Measurements from ENCODE around the gene ST6GAL1.

ST6GAL1 gene

DNA sequence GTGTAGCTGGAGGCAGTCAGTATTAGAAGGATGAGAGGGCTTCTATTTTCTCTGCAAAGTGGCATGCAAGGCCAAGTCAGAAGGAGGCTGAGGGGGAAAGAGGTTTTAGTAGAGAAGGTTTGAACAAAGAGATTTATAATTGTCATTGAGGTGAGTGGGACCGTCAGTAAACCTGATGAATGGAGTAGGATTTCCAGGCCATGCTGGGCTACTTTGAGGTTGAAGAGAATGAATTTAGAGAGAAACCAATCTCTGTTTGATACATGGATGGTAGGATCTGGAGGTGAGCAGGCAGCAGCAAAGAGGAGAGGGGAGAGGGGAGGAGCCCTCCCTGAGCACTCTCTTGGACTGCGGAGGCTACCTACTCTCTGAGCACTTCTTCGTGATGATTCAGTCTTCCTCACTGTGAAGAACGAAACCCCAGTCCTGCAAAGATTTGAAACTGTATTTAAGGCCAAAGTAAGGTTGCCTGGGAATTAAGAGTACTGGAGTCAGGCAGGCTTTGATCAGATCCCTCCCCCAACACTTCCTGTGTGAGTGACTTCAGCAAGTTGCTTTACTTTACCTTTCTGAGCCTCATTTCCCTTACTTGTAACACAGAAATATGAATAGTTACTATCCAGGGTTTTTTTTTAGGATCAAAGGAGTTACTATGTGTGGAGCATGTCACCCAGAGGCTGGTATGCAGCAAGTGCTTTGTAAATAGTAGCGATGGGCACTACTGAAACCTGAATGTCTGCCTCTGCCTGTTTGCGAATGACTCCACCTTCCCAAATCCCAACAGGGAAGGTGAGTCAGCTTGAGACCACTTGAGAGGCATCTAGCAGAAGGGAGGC is 133.2 kb downstream of the ST6GAL1 start:
- TF ChIP-seq, protein P1, sequence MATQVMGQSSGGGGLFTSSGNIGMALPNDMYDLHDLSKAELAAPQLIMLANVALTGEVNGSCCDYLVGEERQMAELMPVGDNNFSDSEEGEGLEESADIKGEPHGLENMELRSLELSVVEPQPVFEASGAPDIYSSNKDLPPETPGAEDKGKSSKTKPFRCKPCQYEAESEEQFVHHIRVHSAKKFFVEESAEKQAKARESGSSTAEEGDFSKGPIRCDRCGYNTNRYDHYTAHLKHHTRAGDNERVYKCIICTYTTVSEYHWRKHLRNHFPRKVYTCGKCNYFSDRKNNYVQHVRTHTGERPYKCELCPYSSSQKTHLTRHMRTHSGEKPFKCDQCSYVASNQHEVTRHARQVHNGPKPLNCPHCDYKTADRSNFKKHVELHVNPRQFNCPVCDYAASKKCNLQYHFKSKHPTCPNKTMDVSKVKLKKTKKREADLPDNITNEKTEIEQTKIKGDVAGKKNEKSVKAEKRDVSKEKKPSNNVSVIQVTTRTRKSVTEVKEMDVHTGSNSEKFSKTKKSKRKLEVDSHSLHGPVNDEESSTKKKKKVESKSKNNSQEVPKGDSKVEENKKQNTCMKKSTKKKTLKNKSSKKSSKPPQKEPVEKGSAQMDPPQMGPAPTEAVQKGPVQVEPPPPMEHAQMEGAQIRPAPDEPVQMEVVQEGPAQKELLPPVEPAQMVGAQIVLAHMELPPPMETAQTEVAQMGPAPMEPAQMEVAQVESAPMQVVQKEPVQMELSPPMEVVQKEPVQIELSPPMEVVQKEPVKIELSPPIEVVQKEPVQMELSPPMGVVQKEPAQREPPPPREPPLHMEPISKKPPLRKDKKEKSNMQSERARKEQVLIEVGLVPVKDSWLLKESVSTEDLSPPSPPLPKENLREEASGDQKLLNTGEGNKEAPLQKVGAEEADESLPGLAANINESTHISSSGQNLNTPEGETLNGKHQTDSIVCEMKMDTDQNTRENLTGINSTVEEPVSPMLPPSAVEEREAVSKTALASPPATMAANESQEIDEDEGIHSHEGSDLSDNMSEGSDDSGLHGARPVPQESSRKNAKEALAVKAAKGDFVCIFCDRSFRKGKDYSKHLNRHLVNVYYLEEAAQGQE (IDR thresholded peaks at IDR 0.05; ENCODE audit: low read depth) = no peak
- TF ChIP-seq TCF12 (IDR thresholded peaks at IDR 0.05; ENCODE audit: low read depth) (no peak), MAX (IDR thresholded peaks at IDR 0.05) (no peak), ZBTB7A (IDR thresholded peaks at IDR 0.05; ENCODE audit: low read depth) (no peak), EGR1 (IDR thresholded peaks at IDR 0.05) (no peak), NFIC (IDR thresholded peaks at IDR 0.05) (no peak), EP300 (IDR thresholded peaks at IDR 0.05; ENCODE audit: borderline replicate concordance) (no peak), TEAD4 (IDR thresholded peaks at IDR 0.05) (no peak)

GRCh38 chr3:187064210-187065115 is 134.1 kb downstream of the ST6GAL1 start:
- TF ChIP-seq CEBPB (IDR thresholded peaks at IDR 0.05) = peak; percentile 73
- no peak for TF ChIP-seq CREB1 (IDR thresholded peaks at IDR 0.05; ENCODE audit: low read depth)

- TF ChIP-seq FOXM1 (IDR thresholded peaks at IDR 0.05; ENCODE audit: borderline replicate concordance, low read depth) (no peak), RAD21 (IDR thresholded peaks at IDR 0.05; ENCODE audit: low read depth) (peak; percentile 27)
These were observed 136.1 kb downstream of the ST6GAL1 start for GRCh38 chr3:187066228-187066995.

GRCh38 chr3:187068787-187069186 is 138.5 kb downstream of the ST6GAL1 start:
- TF ChIP-seq RAD21 (IDR thresholded peaks at IDR 0.05; ENCODE audit: low read depth) (no peak), CREB1 (IDR thresholded peaks at IDR 0.05; ENCODE audit: low read depth) (no peak), NFIC (IDR thresholded peaks at IDR 0.05) (no peak), ZBTB7A (IDR thresholded peaks at IDR 0.05; ENCODE audit: low read depth) (no peak), TEAD4 (IDR thresholded peaks at IDR 0.05) (no peak), MAX (IDR thresholded peaks at IDR 0.05) (no peak), TAF1 (IDR thresholded peaks at IDR 0.05; ENCODE audit: low read depth) (no peak), FOXM1 (IDR thresholded peaks at IDR 0.05; ENCODE audit: borderline replicate concordance, low read depth) (no peak), YY1 (IDR thresholded peaks at IDR 0.05; ENCODE audit: low read depth) (no peak), CEBPB (IDR thresholded peaks at IDR 0.05) (no peak), EGR1 (IDR thresholded peaks at IDR 0.05) (no peak), TCF12 (IDR thresholded peaks at IDR 0.05; ENCODE audit: low read depth) (no peak), EP300 (IDR thresholded peaks at IDR 0.05; ENCODE audit: borderline replicate concordance) (no peak)
- TF ChIP-seq, protein P1 (IDR thresholded peaks at IDR 0.05; ENCODE audit: low read depth) = no peak
- TF ChIP-seq, protein P2, sequence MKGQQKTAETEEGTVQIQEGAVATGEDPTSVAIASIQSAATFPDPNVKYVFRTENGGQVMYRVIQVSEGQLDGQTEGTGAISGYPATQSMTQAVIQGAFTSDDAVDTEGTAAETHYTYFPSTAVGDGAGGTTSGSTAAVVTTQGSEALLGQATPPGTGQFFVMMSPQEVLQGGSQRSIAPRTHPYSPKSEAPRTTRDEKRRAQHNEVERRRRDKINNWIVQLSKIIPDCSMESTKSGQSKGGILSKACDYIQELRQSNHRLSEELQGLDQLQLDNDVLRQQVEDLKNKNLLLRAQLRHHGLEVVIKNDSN (IDR thresholded peaks at IDR 0.05) = no peak

DNA sequence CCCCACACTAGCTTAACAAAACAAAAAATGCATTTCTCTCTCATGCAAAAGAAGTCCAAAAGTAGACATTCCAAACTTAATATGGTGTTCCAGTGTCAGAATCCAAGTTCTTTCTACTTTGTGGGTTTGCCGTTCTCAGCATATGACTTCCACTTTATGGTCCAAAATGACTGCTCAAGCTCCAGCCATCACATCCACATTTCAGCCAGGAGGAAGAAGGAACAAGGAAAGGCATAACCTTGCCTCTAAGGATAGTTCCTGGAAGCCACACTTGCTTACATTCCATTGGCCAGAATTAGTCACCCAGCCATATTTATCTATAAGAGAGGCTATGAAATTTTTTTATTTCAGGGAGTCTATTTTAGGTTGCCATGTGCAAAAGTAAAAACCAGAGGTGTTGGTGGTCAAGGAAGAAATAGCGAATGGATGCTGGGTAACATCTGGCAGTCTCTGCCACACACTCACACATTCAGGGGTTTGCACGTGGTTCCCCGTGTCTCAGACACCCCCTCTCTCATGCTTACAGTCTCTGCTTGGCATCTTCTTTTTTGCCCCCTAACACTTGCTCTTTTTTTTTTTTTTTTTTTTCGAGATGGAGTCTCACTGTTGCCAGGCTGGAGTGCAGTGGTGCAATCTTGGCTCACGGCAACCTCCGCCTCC is 139.7 kb downstream of the ST6GAL1 start:
- TF ChIP-seq EGR1 (IDR thresholded peaks at IDR 0.05) = no peak
- no peak for TF ChIP-seq TEAD4 (IDR thresholded peaks at IDR 0.05)
- TF ChIP-seq, protein P2 (IDR thresholded peaks at IDR 0.05) = no peak
- TF ChIP-seq RAD21 (IDR thresholded peaks at IDR 0.05; ENCODE audit: low read depth) = no peak
- no peak for TF ChIP-seq TAF1 (IDR thresholded peaks at IDR 0.05; ENCODE audit: low read depth)
- TF ChIP-seq, protein P1 (IDR thresholded peaks at IDR 0.05; ENCODE audit: low read depth) = no peak
- no peak for TF ChIP-seq FOXM1 (IDR thresholded peaks at IDR 0.05; ENCODE audit: borderline replicate concordance, low read depth)

All from Ishikawa (cell line).